Measurements from ENCODE around the gene SH3RF3. TPM values are rescaled to one million over a fixed set of nuclear protein-coding genes. Genes with fewer than 3 reads are reported as not detected.

The SH3RF3 gene
- total RNA-seq, 1 experiment from 2014 or later: not detected

DNA sequence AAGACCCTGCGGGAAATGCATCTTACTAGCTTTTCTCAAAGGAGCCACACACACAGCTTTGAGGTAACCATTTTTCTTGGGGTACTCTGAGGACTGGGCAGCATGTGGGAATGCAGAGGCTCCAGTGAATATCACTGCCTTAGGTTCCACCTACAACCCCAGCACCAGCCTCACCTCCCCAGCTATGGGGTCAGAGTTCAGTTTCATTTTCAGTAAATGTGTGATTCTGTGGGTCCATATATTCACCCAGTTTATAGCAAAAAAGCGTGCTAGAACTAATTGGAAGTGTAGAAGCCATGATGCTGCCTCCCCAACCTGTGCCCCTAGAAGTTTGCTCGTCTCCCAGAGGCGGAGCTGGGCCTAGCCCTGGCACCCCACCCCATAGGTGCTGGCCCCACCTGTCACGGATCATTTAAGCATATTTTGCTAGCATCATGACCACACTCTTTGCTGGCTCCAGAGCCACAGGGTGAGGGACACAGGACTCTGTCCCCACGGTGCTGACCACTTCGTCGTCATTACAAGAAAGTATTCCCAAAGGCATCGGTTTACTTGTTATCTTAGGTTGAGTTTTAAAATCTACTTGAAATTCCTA, 57.7 kb downstream of the SH3RF3 start:
- Histone ChIP-seq H3K9me3 (ENCODE audit: control insufficient read depth in 1 of 2, insufficient read depth in 1 of 2, low read depth in 1 of 2, low read length in 2 of 2) (no peaks in the 10 kb centered on the region), H3K9ac (ENCODE audit: low read length) (no peak overlapping the region), H4K20me1 (ENCODE audit: insufficient read depth) (no peaks in the 10 kb centered on the region), H3K4me1 (ENCODE audit: control insufficient read depth in 1 of 2, insufficient read depth in 2 of 2, low read length in 2 of 2) (no peaks in the 10 kb centered on the region), H3K36me3 (ENCODE audit: control insufficient read depth in 1 of 2, insufficient read depth in 2 of 2, low read length in 2 of 2) (no peaks in the 10 kb centered on the region), H3K4me3 (replicated peaks in 1 of 2; ENCODE audit: low read depth in 1 of 2, low read length in 2 of 2) (no peak overlapping the region), H3K79me2 (ENCODE audit: insufficient read depth, low read length) (no peaks in the 10 kb centered on the region), H3K4me2 (ENCODE audit: low read length) (no peak overlapping the region), H3K9me2 (ENCODE audit: insufficient read depth) (no peaks in the 10 kb centered on the region), H3K27ac (ENCODE audit: low read depth, low read length) (no peak overlapping the region), H3K27me3 (ENCODE audit: insufficient read depth, low read length) (no peaks in the 10 kb centered on the region; the same call in 1 of the 2 replicates), H2AFZ (ENCODE audit: low read depth, low read length, poor library complexity, severe bottlenecking) (no peak overlapping the region)
- ChIA-PET POLR2A (no interaction called here), CTCF (no interaction called here), RAD21 (ENCODE audit: low non-redundant PET in 1 of 2, low total read pairs in 2 of 2, uncharacterized antibody in 2 of 2, unreplicated experiment in 2 of 2) (no interaction called here)
- DNase-seq (ENCODE audit: low read depth, low spot score) (no peak), ATAC-seq (no peak)
- intact Hi-C loops (cut with micrococcal nuclease): no loop called here
- TF ChIP-seq CEBPB (IDR thresholded peaks at IDR 0.05; ENCODE audit: low read depth) (no peak), ZFX (IDR thresholded peaks at IDR 0.05) (no peak), JUND (IDR thresholded peaks at IDR 0.05) (no peak), SP1 (IDR thresholded peaks at IDR 0.05; ENCODE audit: low read depth) (no peak), FOSL1 (IDR thresholded peaks at IDR 0.05; ENCODE audit: low read depth) (no peak), POLR2AphosphoS5 (IDR thresholded peaks at IDR 0.05; ENCODE audit: low read depth, low read length) (no peak), CTCF (IDR thresholded peaks at IDR 0.05 in 2 of 3, conservative IDR thresholded peaks at IDR 0.05 in 1 of 3; ENCODE audit: borderline replicate concordance in 1 of 3, insufficient read depth in 1 of 3, low read depth in 2 of 3, low read length in 2 of 3) (no peak), ZBTB33 (IDR thresholded peaks at IDR 0.05; ENCODE audit: extremely low read depth, insufficient replicate concordance, low read length) (no peak), TCF7L2 (IDR thresholded peaks at IDR 0.05; ENCODE audit: borderline replicate concordance, extremely low read depth, insufficient read depth, insufficient read length) (no peak)
- BruUV-seq (replicated peaks): no TSS peak

All from HCT116 (cell line).